HepG2 (cell line): ENCODE measurements around the gene ACVR2A. TPM values are rescaled to one million over a fixed set of nuclear protein-coding genes. Genes with fewer than 3 reads are reported as not detected.

Experiments used
- ATF7-NPFF ChIP-seq: sonication (generic); formaldehyde crosslinking; IDR thresholded peaks from 2 replicates; pipeline ENCODE4 v1.8.1; 2023; ENCODE audit warnings: mild to moderate bottlenecking, low read depth, missing genetic modification reagents, moderate library complexity
- CCDC6 ChIP-seq: sonication (generic); formaldehyde crosslinking; IDR thresholded peaks from 2 replicates; pipeline ENCODE4 v1.8.1; 2022; ENCODE audit warnings: mild to moderate bottlenecking, missing genetic modification reagents, moderate library complexity
- CREB1 ChIP-seq, 2 experiments: fragments of 450-650 bp in 1 of 2; IDR thresholded peaks; 2 replicates each; pipeline ENCODE4 v1.6.1; 2016 to 2017; ENCODE audit warnings: control low read depth in 1 of 2, mild to moderate bottlenecking in 1 of 2, missing compliant biosample characterization in 1 of 2, missing genetic modification characterization in 1 of 2
- DNMT3B ChIP-seq: conservative IDR thresholded peaks from 2 replicates; pipeline ENCODE4 v1.6.1; 2016; ENCODE audit warnings: missing biosample characterization, control low read depth
- FOXP1 ChIP-seq, 2 experiments: fragments of 450-650 bp in 1 of 2; IDR thresholded peaks; 2 replicates each; pipeline ENCODE4 v1.6.1; 2017 to 2018; ENCODE audit warnings: antibody characterized with exemption in 1 of 2
- GABPB1 ChIP-seq: IDR thresholded peaks from 2 replicates; pipeline ENCODE4 v1.6.1; 2016; ENCODE audit warnings: mild to moderate bottlenecking, missing genetic modification reagents, moderate library complexity, missing compliant biosample characterization
- KLF15 ChIP-seq: sonication (generic); formaldehyde crosslinking; IDR thresholded peaks from 2 replicates; pipeline ENCODE4 v1.8.1; 2023; ENCODE audit warnings: borderline replicate concordance, mild to moderate bottlenecking, inconsistent platforms, missing genetic modification reagents, mixed read lengths
- NFE2L1 ChIP-seq: sonication (generic); formaldehyde crosslinking; IDR thresholded peaks from 2 replicates; pipeline ENCODE4 v1.4.0; 2020; ENCODE audit warnings: missing genetic modification reagents, mild to moderate bottlenecking, borderline replicate concordance
- POLR2AphosphoS5 ChIP-seq: IDR thresholded peaks from 2 replicates; pipeline ENCODE4 v1.6.1; 2012; ENCODE audit warnings: low read depth, low read length
- YY1 ChIP-seq: IDR thresholded peaks from 2 replicates; pipeline ENCODE4 v1.6.1; 2011; ENCODE audit warnings: low read length, low read depth, moderate library complexity, mild to moderate bottlenecking; ENCODE audit not compliant: insufficient read depth, insufficient replicate concordance
- ZMYM2 ChIP-seq: sonication (generic); formaldehyde crosslinking; IDR thresholded peaks from 2 replicates; pipeline ENCODE4 v1.8.0; 2022; ENCODE audit warnings: mild to moderate bottlenecking, missing genetic modification reagents
- ZNF143 ChIP-seq: sonication (generic); formaldehyde crosslinking; IDR thresholded peaks from 2 replicates; pipeline ENCODE4 v1.4.0; 2020; ENCODE audit warnings: missing genetic modification reagents
- ZNF263 ChIP-seq: sonication (generic); formaldehyde crosslinking; IDR thresholded peaks from 2 replicates; pipeline ENCODE4 v1.4.0; 2020; ENCODE audit warnings: missing genetic modification reagents
- ZNF264 ChIP-seq: sonication (generic); formaldehyde crosslinking; IDR thresholded peaks from 2 replicates; pipeline ENCODE4 v1.4.0; 2020; ENCODE audit warnings: missing genetic modification reagents
- ZNF3 ChIP-seq: IDR thresholded peaks from 2 replicates; pipeline ENCODE4 v1.7.0; 2017; ENCODE audit warnings: inconsistent platforms
- ZNF335 ChIP-seq: sonication (generic); formaldehyde crosslinking; IDR thresholded peaks from 2 replicates; pipeline ENCODE4 v1.4.0; 2020; ENCODE audit warnings: missing genetic modification reagents
- ZNF616 ChIP-seq: sonication (generic); formaldehyde crosslinking; IDR thresholded peaks from 2 replicates; pipeline ENCODE4 v1.5.0; 2020; ENCODE audit warnings: low read depth, mild to moderate bottlenecking, missing genetic modification reagents
- polyA plus RNA-seq, 8 experiments: library from polyadenylated mRNA; depleted of rRNA in 3 of 8; stranded (reverse) in 7 of 8; unstranded in 1 of 8; fragments of >200 nt; fragmentation: Illumina TruSeq in 4 of 8; extraction: Trizol in 4 of 8; gene quantifications; 2 replicates each; pipeline versions ENCODE4 v1.2.1 to v1.2.3, GENCODE V29; 2011 to 2016; ENCODE audit warnings: low read depth in 4 of 8, missing spikeins in 1 of 8, mixed read lengths in 1 of 8; ENCODE audit not compliant: insufficient read depth in 1 of 8
- total RNA-seq, 5 experiments: library from RNA; depleted of rRNA; stranded (reverse); fragments of >200 nt; fragmentation: Illumina TruSeq; extraction: Trizol; gene quantifications; 2 replicates each; pipeline ENCODE4 v1.2.3, GENCODE V29; 2016; ENCODE audit warnings: low read depth in 1 of 5
- TF ChIP-seq, protein P1 (sequence below): sonication (generic); formaldehyde crosslinking; IDR thresholded peaks from 2 replicates; pipeline ENCODE4 v1.4.0; 2020; ENCODE audit warnings: missing genetic modification reagents, borderline replicate concordance
- TF ChIP-seq, protein P2 (sequence below): IDR thresholded peaks from 2 replicates; pipeline ENCODE4 v1.6.1; 2018; ENCODE audit warnings: missing genetic modification reagents
- TF ChIP-seq, protein P3 (sequence below): sonication (generic); formaldehyde crosslinking; IDR thresholded peaks from 2 replicates; pipeline ENCODE4 v1.4.0; 2020; ENCODE audit warnings: missing genetic modification reagents
- TF ChIP-seq, protein P4 (sequence below): conservative IDR thresholded peaks from 2 replicates; pipeline ENCODE4 v1.6.1; 2018; ENCODE audit warnings: missing genetic modification reagents
- TF ChIP-seq, protein P5 (sequence below): sonication (generic); formaldehyde crosslinking; IDR thresholded peaks from 2 replicates; pipeline ENCODE4 v1.5.0; 2020; ENCODE audit warnings: missing genetic modification reagents, mild to moderate bottlenecking, borderline replicate concordance

Gene ACVR2A
- total and polyA plus RNA-seq, 2 of the 13 experiments (the other 11 are each of a cell fraction or from before 2014, with no cell fraction given), result 8.3 to 18.0 TPM

DNA sequence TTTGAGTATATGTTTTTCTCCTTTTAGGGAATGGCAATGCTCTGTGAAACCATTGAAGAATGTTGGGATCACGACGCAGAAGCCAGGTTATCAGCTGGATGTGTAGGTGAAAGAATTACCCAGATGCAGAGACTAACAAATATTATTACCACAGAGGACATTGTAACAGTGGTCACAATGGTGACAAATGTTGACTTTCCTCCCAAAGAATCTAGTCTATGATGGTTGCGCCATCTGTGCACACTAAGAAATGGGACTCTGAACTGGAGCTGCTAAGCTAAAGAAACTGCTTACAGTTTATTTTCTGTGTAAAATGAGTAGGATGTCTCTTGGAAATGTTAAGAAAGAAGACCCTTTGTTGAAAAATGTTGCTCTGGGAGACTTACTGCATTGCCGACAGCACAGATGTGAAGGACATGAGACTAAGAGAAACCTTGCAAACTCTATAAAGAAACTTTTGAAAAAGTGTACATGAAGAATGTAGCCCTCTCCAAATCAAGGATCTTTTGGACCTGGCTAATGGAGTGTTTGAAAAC, 82.3 kb downstream of the ACVR2A start (continued):
- TF ChIP-seq, protein P1, sequence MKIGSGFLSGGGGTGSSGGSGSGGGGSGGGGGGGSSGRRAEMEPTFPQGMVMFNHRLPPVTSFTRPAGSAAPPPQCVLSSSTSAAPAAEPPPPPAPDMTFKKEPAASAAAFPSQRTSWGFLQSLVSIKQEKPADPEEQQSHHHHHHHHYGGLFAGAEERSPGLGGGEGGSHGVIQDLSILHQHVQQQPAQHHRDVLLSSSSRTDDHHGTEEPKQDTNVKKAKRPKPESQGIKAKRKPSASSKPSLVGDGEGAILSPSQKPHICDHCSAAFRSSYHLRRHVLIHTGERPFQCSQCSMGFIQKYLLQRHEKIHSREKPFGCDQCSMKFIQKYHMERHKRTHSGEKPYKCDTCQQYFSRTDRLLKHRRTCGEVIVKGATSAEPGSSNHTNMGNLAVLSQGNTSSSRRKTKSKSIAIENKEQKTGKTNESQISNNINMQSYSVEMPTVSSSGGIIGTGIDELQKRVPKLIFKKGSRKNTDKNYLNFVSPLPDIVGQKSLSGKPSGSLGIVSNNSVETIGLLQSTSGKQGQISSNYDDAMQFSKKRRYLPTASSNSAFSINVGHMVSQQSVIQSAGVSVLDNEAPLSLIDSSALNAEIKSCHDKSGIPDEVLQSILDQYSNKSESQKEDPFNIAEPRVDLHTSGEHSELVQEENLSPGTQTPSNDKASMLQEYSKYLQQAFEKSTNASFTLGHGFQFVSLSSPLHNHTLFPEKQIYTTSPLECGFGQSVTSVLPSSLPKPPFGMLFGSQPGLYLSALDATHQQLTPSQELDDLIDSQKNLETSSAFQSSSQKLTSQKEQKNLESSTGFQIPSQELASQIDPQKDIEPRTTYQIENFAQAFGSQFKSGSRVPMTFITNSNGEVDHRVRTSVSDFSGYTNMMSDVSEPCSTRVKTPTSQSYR (CRISPR knock-in tag), result peak; percentile 50; the same call in 1 of the 2 replicates
- TF ChIP-seq ZNF335 (0 out of 2 replicates have a peak, but pooled peaks have one; percentile 32), ZNF143 (CRISPR knock-in tag) (no peak), KLF15 (CRISPR knock-in tag) (no peak), ZNF264 (CRISPR knock-in tag) (no peak), NFE2L1 (CRISPR knock-in tag) (no peak), ZMYM2 (CRISPR knock-in tag) (no peak), CCDC6 (CRISPR knock-in tag) (peak; percentile 55; the same call in 1 of the 2 replicates), FOXP1 (IDR thresholded peaks at IDR 0.05) (peak; percentile 82), FOXP1 (CRISPR knock-in tag; IDR thresholded peaks at IDR 0.05) (peak; percentile 97), ZNF3 (CRISPR knock-in tag) (peak; percentile 57; the same call in 1 of the 2 replicates), YY1 (peak; percentile 40), ZNF616 (CRISPR knock-in tag) (no peak), CREB1 (IDR thresholded peaks at IDR 0.05) (peak; percentile 79), CREB1 (CRISPR knock-in tag; IDR thresholded peaks at IDR 0.05) (peak; percentile 82), ZNF263 (CRISPR knock-in tag) (no peak), ATF7-NPFF (peak; percentile 32; the same call in 1 of the 2 replicates), DNMT3B (CRISPR knock-in tag) (peak; percentile 86; the same call in 1 of the 2 replicates), GABPB1 (CRISPR knock-in tag) (no peak; the same call in 1 of the 2 replicates), POLR2AphosphoS5 (no peak)
- TF ChIP-seq, protein P2, sequence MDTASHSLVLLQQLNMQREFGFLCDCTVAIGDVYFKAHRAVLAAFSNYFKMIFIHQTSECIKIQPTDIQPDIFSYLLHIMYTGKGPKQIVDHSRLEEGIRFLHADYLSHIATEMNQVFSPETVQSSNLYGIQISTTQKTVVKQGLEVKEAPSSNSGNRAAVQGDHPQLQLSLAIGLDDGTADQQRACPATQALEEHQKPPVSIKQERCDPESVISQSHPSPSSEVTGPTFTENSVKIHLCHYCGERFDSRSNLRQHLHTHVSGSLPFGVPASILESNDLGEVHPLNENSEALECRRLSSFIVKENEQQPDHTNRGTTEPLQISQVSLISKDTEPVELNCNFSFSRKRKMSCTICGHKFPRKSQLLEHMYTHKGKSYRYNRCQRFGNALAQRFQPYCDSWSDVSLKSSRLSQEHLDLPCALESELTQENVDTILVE (CRISPR knock-in tag), result peak; percentile 92
- TF ChIP-seq, protein P3, sequence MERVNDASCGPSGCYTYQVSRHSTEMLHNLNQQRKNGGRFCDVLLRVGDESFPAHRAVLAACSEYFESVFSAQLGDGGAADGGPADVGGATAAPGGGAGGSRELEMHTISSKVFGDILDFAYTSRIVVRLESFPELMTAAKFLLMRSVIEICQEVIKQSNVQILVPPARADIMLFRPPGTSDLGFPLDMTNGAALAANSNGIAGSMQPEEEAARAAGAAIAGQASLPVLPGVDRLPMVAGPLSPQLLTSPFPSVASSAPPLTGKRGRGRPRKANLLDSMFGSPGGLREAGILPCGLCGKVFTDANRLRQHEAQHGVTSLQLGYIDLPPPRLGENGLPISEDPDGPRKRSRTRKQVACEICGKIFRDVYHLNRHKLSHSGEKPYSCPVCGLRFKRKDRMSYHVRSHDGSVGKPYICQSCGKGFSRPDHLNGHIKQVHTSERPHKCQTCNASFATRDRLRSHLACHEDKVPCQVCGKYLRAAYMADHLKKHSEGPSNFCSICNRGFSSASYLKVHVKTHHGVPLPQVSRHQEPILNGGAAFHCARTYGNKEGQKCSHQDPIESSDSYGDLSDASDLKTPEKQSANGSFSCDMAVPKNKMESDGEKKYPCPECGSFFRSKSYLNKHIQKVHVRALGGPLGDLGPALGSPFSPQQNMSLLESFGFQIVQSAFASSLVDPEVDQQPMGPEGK (CRISPR knock-in tag), result peak; percentile 65
- TF ChIP-seq, protein P4, sequence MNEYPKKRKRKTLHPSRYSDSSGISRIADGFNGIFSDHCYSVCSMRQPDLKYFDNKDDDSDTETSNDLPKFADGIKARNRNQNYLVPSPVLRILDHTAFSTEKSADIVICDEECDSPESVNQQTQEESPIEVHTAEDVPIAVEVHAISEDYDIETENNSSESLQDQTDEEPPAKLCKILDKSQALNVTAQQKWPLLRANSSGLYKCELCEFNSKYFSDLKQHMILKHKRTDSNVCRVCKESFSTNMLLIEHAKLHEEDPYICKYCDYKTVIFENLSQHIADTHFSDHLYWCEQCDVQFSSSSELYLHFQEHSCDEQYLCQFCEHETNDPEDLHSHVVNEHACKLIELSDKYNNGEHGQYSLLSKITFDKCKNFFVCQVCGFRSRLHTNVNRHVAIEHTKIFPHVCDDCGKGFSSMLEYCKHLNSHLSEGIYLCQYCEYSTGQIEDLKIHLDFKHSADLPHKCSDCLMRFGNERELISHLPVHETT (CRISPR knock-in tag), result no peak; the same call in 1 of the 2 replicates
- TF ChIP-seq, protein P5, sequence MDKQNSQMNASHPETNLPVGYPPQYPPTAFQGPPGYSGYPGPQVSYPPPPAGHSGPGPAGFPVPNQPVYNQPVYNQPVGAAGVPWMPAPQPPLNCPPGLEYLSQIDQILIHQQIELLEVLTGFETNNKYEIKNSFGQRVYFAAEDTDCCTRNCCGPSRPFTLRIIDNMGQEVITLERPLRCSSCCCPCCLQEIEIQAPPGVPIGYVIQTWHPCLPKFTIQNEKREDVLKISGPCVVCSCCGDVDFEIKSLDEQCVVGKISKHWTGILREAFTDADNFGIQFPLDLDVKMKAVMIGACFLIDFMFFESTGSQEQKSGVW (CRISPR knock-in tag), result no peak
